LNCAP (cell line): ENCODE measurements around the gene CLK1.

Experiments
- CTCF ChIP-seq: fragments of 450-650 bp; IDR thresholded peaks from 2 replicates; pipeline ENCODE4 v1.5.1; 2017; ENCODE audit warnings: mild to moderate bottlenecking

The CLK1 gene

GRCh38 chr2:200860092-200860795 lies 4.2 kb downstream of the CLK1 start:
- TF ChIP-seq CTCF = no peak

- TF ChIP-seq CTCF = no peak
Measured at GRCh38 chr2:200856806-200857205, 7.7 kb downstream of the CLK1 start.

GRCh38 chr2:200852605-200853004 lies 11.9 kb downstream of the CLK1 start:
- no peak for TF ChIP-seq CTCF

GRCh38 chr2:200851398-200852248 lies 12.8 kb downstream of the CLK1 start:
- TF ChIP-seq CTCF = no peak

GRCh38 chr2:200850512-200851256 lies 13.8 kb downstream of the CLK1 start:
- TF ChIP-seq CTCF = no peak

- no peak for TF ChIP-seq CTCF
Measured at GRCh38 chr2:200847939-200848338, 16.5 kb downstream of the CLK1 start.

GRCh38 chr2:200847269-200847668 lies 17.2 kb downstream of the CLK1 start:
- TF ChIP-seq CTCF = no peak
